Prostate gland (tissue), 2 donors: ENCODE results near the gene NOP53.

Experiments used
- CTCF ChIP-seq, 4 experiments: fragments of 200-600 bp in 2 of 4; fragments of 450-650 bp in 2 of 4; sonication (generic) in 2 of 4; IDR thresholded peaks; 1 replicate in 3 of 4; 2 replicates in 1 of 4; pipeline ENCODE4 v1.5.1; 2016 to 2019; ENCODE audit warnings: antibody characterized with exemption in 4 of 4, mild to moderate bottlenecking in 2 of 4, moderate library complexity in 2 of 4
- POLR2A ChIP-seq: fragments of 450-650 bp; IDR thresholded peaks from one replicate; pipeline ENCODE4 v1.6.1; 2016; ENCODE audit warnings: antibody characterized with exemption, mild to moderate bottlenecking
- POLR2AphosphoS5 ChIP-seq: sonication (generic); formaldehyde crosslinking; IDR thresholded peaks from one replicate; pipeline ENCODE4 v1.6.1; 2017; ENCODE audit warnings: antibody characterized with exemption

- TF ChIP-seq CTCF (IDR thresholded peaks at IDR 0.05): no peak
- TF ChIP-seq POLR2A: no peak
- TF ChIP-seq POLR2AphosphoS5: no peak
Measured at GRCh38 chr19:47711652-47712242, 33.6 kb upstream of the NOP53 start.
